Body of pancreas (tissue), 4 donors: ENCODE results near the gene NPHP1.

ENCODE experiments used
- POLR2A ChIP-seq, 3 donors: fragments of 450-650 bp; IDR thresholded peaks; one replicate each; pipeline ENCODE4 v1.6.1; 2016; ENCODE audit warnings: antibody characterized with exemption in 3 of 3, mild to moderate bottlenecking in 2 of 3
- TF ChIP-seq, protein P1 (sequence below), 7 experiments: fragments of 450-650 bp in 4 of 7; fragments of 200-600 bp in 3 of 7; sonication (generic) in 3 of 7; IDR thresholded peaks; one replicate each; pipeline ENCODE4 v1.5.1; 2016 to 2019; ENCODE audit warnings: antibody characterized with exemption in 7 of 7

DNA sequence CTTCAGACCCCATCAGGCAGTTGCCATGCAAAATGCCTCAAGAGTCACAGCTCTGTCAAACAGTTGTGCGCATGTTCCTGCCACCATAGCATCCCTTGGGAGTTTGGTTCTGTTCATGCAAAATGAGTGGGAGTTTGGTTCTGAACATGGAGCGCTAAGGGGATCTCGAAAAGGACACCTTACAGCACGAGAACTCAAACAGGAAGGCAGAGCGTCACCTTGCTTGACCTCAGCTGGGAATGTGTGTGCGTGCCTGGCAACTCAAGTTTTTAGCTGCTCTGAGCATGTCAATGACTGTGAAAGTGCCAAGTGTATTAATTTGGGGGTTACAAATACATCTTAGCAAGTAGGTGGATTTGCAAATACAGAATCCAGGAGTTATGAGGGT is 105.8 kb downstream of the NPHP1 start:
- TF ChIP-seq POLR2A (IDR thresholded peaks at IDR 0.05), result no peak
- TF ChIP-seq, protein P1, sequence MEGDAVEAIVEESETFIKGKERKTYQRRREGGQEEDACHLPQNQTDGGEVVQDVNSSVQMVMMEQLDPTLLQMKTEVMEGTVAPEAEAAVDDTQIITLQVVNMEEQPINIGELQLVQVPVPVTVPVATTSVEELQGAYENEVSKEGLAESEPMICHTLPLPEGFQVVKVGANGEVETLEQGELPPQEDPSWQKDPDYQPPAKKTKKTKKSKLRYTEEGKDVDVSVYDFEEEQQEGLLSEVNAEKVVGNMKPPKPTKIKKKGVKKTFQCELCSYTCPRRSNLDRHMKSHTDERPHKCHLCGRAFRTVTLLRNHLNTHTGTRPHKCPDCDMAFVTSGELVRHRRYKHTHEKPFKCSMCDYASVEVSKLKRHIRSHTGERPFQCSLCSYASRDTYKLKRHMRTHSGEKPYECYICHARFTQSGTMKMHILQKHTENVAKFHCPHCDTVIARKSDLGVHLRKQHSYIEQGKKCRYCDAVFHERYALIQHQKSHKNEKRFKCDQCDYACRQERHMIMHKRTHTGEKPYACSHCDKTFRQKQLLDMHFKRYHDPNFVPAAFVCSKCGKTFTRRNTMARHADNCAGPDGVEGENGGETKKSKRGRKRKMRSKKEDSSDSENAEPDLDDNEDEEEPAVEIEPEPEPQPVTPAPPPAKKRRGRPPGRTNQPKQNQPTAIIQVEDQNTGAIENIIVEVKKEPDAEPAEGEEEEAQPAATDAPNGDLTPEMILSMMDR (IDR thresholded peaks at IDR 0.05), result no peak
